AG04449 (cell line): ENCODE data around the gene CHST11.
"Not testable (repeated sequence)": the region's sequence is repeated elsewhere in the genome, so short reads cannot be mapped to it uniquely, and the experiment has no call there.

ENCODE experiments used
- CTCF ChIA-PET: fragments of 350-600 bp; formaldehyde crosslinking; extraction: SDS; loops from one replicate; lab custom pipeline; 2021; ENCODE audit warnings: antibody characterized with exemption; lab: Yijun Ruan, JAX
- POLR2A ChIA-PET: fragments of 400-600, 350-600 bp; formaldehyde crosslinking; extraction: SDS; loops from one replicate; lab custom pipeline; 2020; ENCODE audit warnings: antibody characterized with exemption, inconsistent platforms; lab: Yijun Ruan, JAX
- DNase-seq: peaks from one replicate; pipeline ENCODE4 v3.0.0-alpha.2; 2010; ENCODE audit warnings: low read depth, low spot score
- H3K4me3 ChIP-seq: 2 replicates; pipeline ENCODE4 v1.5.1; 2011; ENCODE audit warnings: low read depth, mild to moderate bottlenecking, control low read depth, low read length
- CTCF ChIP-seq: IDR thresholded peaks from one replicate; pipeline ENCODE4 v1.5.1; 2011; ENCODE audit warnings: mild to moderate bottlenecking, moderate library complexity, low read length, control low read depth, inconsistent platforms; ENCODE audit not compliant: insufficient read depth; ENCODE audit errors: missing control alignments

Gene CHST11

GRCh38 chr12:104605685-104606084 is 148.9 kb downstream of the CHST11 start:
- no peak for TF ChIP-seq CTCF
- CTCF ChIA-PET: no interaction called here
- H3K4me3 ChIP-seq: no peak overlapping the region
- POLR2A ChIA-PET: no interaction called here
- DNase-seq: no peak

GRCh38 chr12:104608998-104609397 is 152.2 kb downstream of the CHST11 start:
- no peak for TF ChIP-seq CTCF
- ChIA-PET POLR2A (no interaction called here), CTCF (no interaction called here)
- H3K4me3 ChIP-seq: no peak overlapping the region
- no peak for DNase-seq

GRCh38 chr12:104609445-104609844 is 152.7 kb downstream of the CHST11 start:
- ChIA-PET POLR2A (no interaction called here), CTCF (interaction anchor here (1.3 kb wide), 1 partner anchor 151 kb away, joined by 3 read pairs; no protein-coding TSS in a partner anchor)
- no peak for TF ChIP-seq CTCF
- H3K4me3 ChIP-seq: no peak overlapping the region
- no peak for DNase-seq

GRCh38 chr12:104610513-104611235 is 153.9 kb downstream of the CHST11 start:
- no peak for TF ChIP-seq CTCF
- DNase-seq: no peak
- ChIA-PET POLR2A (no interaction called here), CTCF (interaction anchor here (1.1 to 1.3 kb wide), 2 partner anchors 57 to 153 kb away, joined by 3 read pairs; no protein-coding TSS in a partner anchor)
- H3K4me3 ChIP-seq: no peak overlapping the region

- no peak overlapping the region for H3K4me3 ChIP-seq
- no peak for TF ChIP-seq CTCF
- POLR2A ChIA-PET: no interaction called here
- DNase-seq: no peak
- CTCF ChIA-PET: no interaction called here
These were observed 154.9 kb downstream of the CHST11 start for GRCh38 chr12:104611671-104612070.

- POLR2A ChIA-PET, H3K4me3 ChIP-seq, DNase-seq, CTCF ChIA-PET: not testable (repeated sequence)
These were observed 156.6 kb downstream of the CHST11 start for GRCh38 chr12:104613372-104613771.

GRCh38 chr12:104615048-104615561 is 158.4 kb downstream of the CHST11 start:
- no peak for TF ChIP-seq CTCF
- ChIA-PET POLR2A (no interaction called here), CTCF (interaction anchor here (1.5 kb wide), 1 partner anchor 11 kb away, joined by 4 read pairs; no protein-coding TSS in a partner anchor)
- no peak overlapping the region for H3K4me3 ChIP-seq
- DNase-seq: no peak
